RKO (cell line): Measurements from ENCODE around the gene VSX2.
A peak's percentile ranks its signal among the peaks of the same experiment; 100 is the strongest.

Experiments
- DNase-seq: peaks from one replicate; pipeline ENCODE4 v3.0.0-alpha.2; 2016; ENCODE audit warnings: low spot score

The VSX2 gene

GRCh38 chr14:74223016-74223415, 16.2 kb upstream of the VSX2 start:
- no peak for DNase-seq

- DNase-seq: no peak
Measured at GRCh38 chr14:74231784-74232183, 7.5 kb upstream of the VSX2 start.

- DNase-seq: no peak
Measured at GRCh38 chr14:74235017-74235416, 4.2 kb upstream of the VSX2 start.

- DNase-seq: peak; percentile 54
Measured at GRCh38 chr14:74237441-74237840, 1.8 kb upstream of the VSX2 start.

GRCh38 chr14:74239848-74240793, 872 bp downstream of the VSX2 start:
- no peak for DNase-seq

- DNase-seq: no peak
Measured at GRCh38 chr14:74240794-74241651, 1.8 kb downstream of the VSX2 start.

GRCh38 chr14:74241652-74242017, 2.4 kb downstream of the VSX2 start:
- DNase-seq: no peak

GRCh38 chr14:74242021-74242779, 3.0 kb downstream of the VSX2 start:
- no peak for DNase-seq

- DNase-seq: no peak
Measured at GRCh38 chr14:74242780-74243042, 3.5 kb downstream of the VSX2 start.

- DNase-seq: no peak
Measured at GRCh38 chr14:74243051-74243450, 3.8 kb downstream of the VSX2 start.

- DNase-seq: no peak
Measured at GRCh38 chr14:74244115-74244514, 4.9 kb downstream of the VSX2 start.

- DNase-seq: no peak
Measured at GRCh38 chr14:74245292-74245691, 6.0 kb downstream of the VSX2 start.

- DNase-seq: no peak
Measured at GRCh38 chr14:74246542-74246941, 7.3 kb downstream of the VSX2 start.

- no peak for DNase-seq
Measured at GRCh38 chr14:74248017-74248416, 8.8 kb downstream of the VSX2 start.

- no peak for DNase-seq
Measured at GRCh38 chr14:74249433-74250375, 10.5 kb downstream of the VSX2 start.

GRCh38 chr14:74255281-74255680, 16.0 kb downstream of the VSX2 start:
- no peak for DNase-seq

GRCh38 chr14:74257078-74257940, 18.1 kb downstream of the VSX2 start:
- peak; percentile 28 for DNase-seq

GRCh38 chr14:74257941-74258763, 18.9 kb downstream of the VSX2 start:
- DNase-seq: no peak

- DNase-seq: no peak
Measured at GRCh38 chr14:74258764-74259035, 19.5 kb downstream of the VSX2 start.

GRCh38 chr14:74259513-74259912, 20.3 kb downstream of the VSX2 start:
- DNase-seq: no peak
